Progenitor cell of endocrine pancreas (in vitro differentiated cells): ENCODE measurements around the gene LHX4. TPM values are rescaled to one million over a fixed set of nuclear protein-coding genes. Genes with fewer than 3 reads are reported as not detected.

Experiments
- DNase-seq: peaks from one replicate; pipeline ENCODE4 v3.0.0; 2021; ENCODE audit warnings: low spot score; ENCODE audit not compliant: unreplicated experiment
- H3K27ac Mint-ChIP-seq: 2 replicates; pipeline ENCODE4 v1.8.0; 2021; ENCODE audit warnings: mild to moderate bottlenecking, moderate library complexity, mixed read lengths
- H3K27me3 Mint-ChIP-seq: 2 replicates; pipeline ENCODE4 v1.8.0; 2021; ENCODE audit warnings: mixed read lengths
- H3K36me3 Mint-ChIP-seq: 2 replicates; pipeline ENCODE4 v1.8.0; 2022; ENCODE audit warnings: mixed read lengths; ENCODE audit not compliant: insufficient read depth
- H3K4me1 Mint-ChIP-seq: 2 replicates; pipeline ENCODE4 v1.8.0; 2021; ENCODE audit warnings: low read depth, mixed read lengths
- H3K4me3 Mint-ChIP-seq: 2 replicates; pipeline ENCODE4 v1.8.0; 2021; ENCODE audit warnings: low read depth, mild to moderate bottlenecking, moderate library complexity, mixed read lengths
- H3K9me3 Mint-ChIP-seq: 2 replicates; pipeline ENCODE4 v1.8.0; 2021; ENCODE audit warnings: low read depth, mixed read lengths
- CTCF ChIP-seq: fragments of 200-600 bp; sonication (generic); IDR thresholded peaks from one replicate; pipeline ENCODE4 v1.5.0; 2021; ENCODE audit warnings: antibody characterized with exemption, mild to moderate bottlenecking; ENCODE audit not compliant: unreplicated experiment
- total RNA-seq: library from RNA; stranded (reverse); gene quantifications from 2 replicates; pipeline ENCODE4 v1.2.1, GENCODE V29; 2021

Gene LHX4
- total RNA-seq, 1 donor from 2014 or later = 0.55 TPM

DNA sequence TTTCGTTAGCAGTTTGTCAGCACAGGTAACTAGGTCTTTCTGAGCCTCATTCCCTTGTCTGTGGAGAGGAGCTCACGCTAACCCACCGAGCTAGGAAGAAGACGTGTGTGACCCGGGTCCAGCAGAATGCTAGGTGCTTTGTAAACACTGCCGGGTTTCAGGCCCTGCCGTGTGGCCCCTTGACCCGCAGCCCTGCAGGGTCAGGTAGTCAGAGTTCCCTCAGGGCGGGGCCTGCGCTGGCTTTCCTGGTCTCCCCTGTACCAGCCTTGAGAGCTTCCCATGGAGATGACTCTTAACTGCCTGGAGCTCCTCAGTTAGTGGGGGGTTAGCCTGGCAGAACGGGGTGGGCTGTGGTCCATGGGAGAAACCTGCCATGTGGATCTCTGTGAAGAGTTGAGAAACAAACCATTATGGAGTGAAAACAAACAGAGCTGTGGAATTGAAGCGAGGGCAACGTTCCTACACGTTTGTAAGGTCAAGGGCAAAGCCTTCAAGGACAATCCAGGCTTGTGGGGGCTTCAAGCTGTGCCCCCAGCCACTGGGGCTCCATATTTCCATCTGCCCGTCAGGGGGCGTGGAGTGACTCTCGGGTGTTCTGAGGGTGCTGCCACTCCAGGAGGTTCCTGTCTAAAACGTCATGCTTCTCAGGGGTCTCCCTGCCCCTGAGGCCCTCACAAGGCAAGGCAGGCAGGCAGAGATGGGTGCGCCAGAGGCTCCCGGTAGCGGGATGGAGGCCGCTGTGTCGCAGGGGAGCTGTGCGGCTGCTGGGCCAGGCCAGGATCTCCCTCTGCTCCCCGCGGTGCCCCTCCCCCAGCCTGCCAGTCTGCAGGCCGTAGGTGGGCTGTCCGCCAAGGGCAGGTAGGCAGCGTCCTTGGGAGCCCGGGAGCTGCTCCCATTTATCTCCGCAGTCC lies 23.8 kb downstream of the LHX4 start:
- Mint-ChIP-seq H3K4me1 (peaks cover 14% of the 10 kb centered on the region), H3K9me3 (no peaks in the 10 kb centered on the region), H3K36me3 (no peaks in the 10 kb centered on the region), H3K27ac (no peak overlapping the region), H3K27me3 (peaks cover 31% of the 10 kb centered on the region), H3K4me3 (no peak overlapping the region)
- no peak for DNase-seq
- TF ChIP-seq CTCF = no peak

DNA sequence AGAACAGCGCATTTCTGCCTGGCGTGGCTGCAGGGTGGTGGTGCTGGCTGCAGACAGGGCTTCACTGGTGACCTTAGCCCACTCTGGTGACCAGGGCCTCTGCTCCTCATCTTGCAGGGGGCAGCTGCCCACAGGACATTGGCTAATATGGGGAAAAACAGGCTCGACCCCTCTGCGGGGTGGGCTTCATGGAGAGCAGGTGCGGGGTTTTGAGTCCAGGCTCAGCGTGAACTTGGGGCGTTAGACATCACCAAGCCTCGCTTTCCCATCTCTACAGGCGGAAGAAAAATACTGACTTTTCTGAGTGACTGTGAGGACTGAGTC lies 24.4 kb downstream of the LHX4 start:
- Mint-ChIP-seq H3K27ac (no peak overlapping the region), H3K9me3 (no peaks in the 10 kb centered on the region), H3K4me1 (peaks cover 14% of the 10 kb centered on the region), H3K4me3 (no peak overlapping the region), H3K36me3 (no peaks in the 10 kb centered on the region), H3K27me3 (peaks cover 35% of the 10 kb centered on the region)
- TF ChIP-seq CTCF = no peak
- DNase-seq = no peak

DNA sequence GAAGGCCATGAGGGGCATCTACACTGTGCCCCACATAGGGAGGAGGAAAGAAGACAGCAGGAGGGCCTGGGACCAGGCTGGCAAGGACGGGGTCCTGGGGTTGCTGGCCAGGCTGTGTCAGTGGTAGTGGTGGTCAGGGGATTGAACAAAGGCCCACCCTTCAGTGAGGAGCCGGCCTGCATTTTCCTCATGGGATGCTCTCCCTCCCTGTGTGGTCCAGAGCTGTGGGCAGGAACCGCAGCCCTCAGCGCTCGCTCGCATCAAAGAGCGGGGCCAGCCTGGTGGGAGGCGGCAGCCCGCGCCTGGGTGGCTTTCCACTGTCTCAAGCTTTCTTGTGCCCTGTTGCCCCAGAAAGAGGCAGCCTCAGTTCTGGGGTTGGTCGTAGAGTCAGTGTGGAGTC lies 24.8 kb downstream of the LHX4 start:
- Mint-ChIP-seq H3K27ac (no peak overlapping the region), H3K4me1 (peaks cover 14% of the 10 kb centered on the region), H3K9me3 (no peaks in the 10 kb centered on the region), H3K36me3 (no peaks in the 10 kb centered on the region), H3K27me3 (peaks cover 35% of the 10 kb centered on the region), H3K4me3 (no peak overlapping the region)
- no peak for DNase-seq
- TF ChIP-seq CTCF = no peak

- no peak for DNase-seq
- peaks cover 14% of the 10 kb centered on the region for H3K4me1 Mint-ChIP-seq
- peak overlapping the region; percentile 41 for H3K27ac Mint-ChIP-seq
- H3K9me3 Mint-ChIP-seq = no peaks in the 10 kb centered on the region
- no peak overlapping the region for H3K4me3 Mint-ChIP-seq
- no peak for TF ChIP-seq CTCF
- peaks cover 42% of the 10 kb centered on the region for H3K27me3 Mint-ChIP-seq
- no peaks in the 10 kb centered on the region for H3K36me3 Mint-ChIP-seq
These were observed 25.7 kb downstream of the LHX4 start for GRCh38 chr1:180255536-180256340.

DNA sequence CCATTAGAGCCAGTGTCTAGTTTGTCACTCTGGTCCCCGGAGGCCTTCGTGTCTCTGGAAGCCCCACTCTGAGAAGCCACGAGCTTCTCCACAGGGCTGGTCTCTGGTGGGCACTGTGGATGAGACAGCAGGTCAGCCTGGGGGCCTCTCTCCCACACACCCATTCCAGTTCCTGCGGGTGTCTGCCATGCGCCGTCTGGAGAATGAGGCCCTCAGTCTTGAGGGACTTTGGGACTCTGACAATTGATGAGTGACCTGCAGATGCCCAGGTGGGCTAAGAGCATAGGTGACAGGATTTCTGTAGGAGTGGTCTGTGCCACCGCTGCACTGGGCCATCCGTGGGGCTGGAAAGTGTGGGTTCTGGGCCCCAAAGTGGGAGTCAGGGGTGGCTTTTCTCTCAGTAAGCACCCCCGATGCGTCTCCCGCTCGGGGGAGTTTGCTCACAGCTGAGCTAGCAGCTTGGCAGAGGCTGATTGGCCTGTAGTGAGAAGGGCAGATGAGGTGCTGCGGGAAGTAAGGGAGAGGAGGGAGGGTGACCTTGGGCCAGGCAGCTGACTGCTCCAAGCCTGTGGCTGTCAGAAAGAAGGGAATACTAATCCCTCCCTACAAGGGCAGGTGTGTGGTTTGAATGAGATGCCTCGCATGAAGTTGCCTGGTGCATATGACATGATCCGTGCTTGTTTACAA lies 26.4 kb downstream of the LHX4 start:
- no peak for TF ChIP-seq CTCF
- Mint-ChIP-seq H3K27ac (no peak overlapping the region), H3K4me3 (no peak overlapping the region), H3K9me3 (no peaks in the 10 kb centered on the region), H3K36me3 (no peaks in the 10 kb centered on the region), H3K4me1 (peaks cover 14% of the 10 kb centered on the region), H3K27me3 (peaks cover 45% of the 10 kb centered on the region)
- DNase-seq = no peak
